Neural crest cell (in vitro differentiated cells): ENCODE data around the gene MEGF6. TPM values are rescaled to one million over a fixed set of nuclear protein-coding genes. Genes with fewer than 3 reads are reported as not detected.
A peak's percentile ranks its signal among the peaks of the same experiment; 100 is the strongest.

Experiments
- DNase-seq: peaks from one replicate; pipeline ENCODE4 v3.0.0; 2021; ENCODE audit warnings: low read depth, mixed read lengths, low spot score
- H3K27ac Mint-ChIP-seq: one replicate; pipeline ENCODE4 v1.8.0; 2021; ENCODE audit warnings: mild to moderate bottlenecking, mixed read lengths; ENCODE audit not compliant: unreplicated experiment
- H3K27me3 Mint-ChIP-seq: 2 replicates; pipeline ENCODE4 v1.8.0; 2021; ENCODE audit warnings: low read depth, mild to moderate bottlenecking, mixed read lengths
- H3K36me3 Mint-ChIP-seq: 2 replicates; pipeline ENCODE4 v1.8.0; 2021; ENCODE audit warnings: low read depth, mild to moderate bottlenecking, mixed read lengths
- H3K4me1 Mint-ChIP-seq: 2 replicates; pipeline ENCODE4 v1.8.0; 2021; ENCODE audit warnings: mixed read lengths
- H3K4me3 Mint-ChIP-seq: one replicate; pipeline ENCODE4 v1.8.0; 2021; ENCODE audit warnings: mild to moderate bottlenecking, mixed read lengths
- H3K9me3 Mint-ChIP-seq: 2 replicates; pipeline ENCODE4 v1.8.0; 2021; ENCODE audit warnings: mixed read lengths
- total RNA-seq: library from RNA; stranded (reverse); gene quantifications from 2 replicates; pipeline ENCODE4 v1.2.1, GENCODE V29; 2021
- TF ChIP-seq, protein P1 (sequence below): fragments of 200-600 bp; sonication (generic); conservative IDR thresholded peaks from 2 replicates; pipeline ENCODE4 v1.5.0; 2021; ENCODE audit warnings: antibody characterized with exemption, mild to moderate bottlenecking

The MEGF6 gene
- total RNA-seq, 1 donor from 2014 or later, result 36.7 TPM

DNA sequence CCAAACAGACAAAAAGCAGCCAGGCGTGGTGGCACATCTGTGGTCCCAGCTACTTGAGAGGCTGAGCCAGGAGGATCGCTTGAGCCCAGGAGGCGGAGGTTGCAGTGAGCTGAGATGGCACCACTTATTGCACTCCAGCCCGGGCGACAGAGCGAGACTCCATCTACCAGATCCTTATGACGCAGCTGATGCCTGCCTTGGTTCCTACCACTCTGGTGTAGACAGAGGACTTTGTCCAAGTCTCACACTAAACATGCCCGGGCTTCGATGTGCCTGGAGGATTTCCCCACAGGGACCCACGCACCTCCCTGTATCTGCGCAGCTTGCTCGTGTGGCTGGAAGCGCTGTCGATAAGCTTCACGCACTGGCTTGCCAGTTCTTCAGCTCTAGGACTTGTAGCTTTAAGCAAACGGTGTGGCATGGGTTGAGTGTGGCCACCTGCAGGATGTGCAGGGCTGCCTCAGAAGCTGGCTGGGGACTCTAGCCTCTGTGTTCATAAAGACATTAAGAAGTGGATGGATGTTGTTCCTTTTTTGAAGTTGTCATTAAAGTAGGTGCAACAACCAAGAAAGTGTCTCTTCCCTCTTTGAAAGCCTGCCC is 18.4 kb upstream of the MEGF6 start:
- Mint-ChIP-seq H3K27ac (peak overlapping the region; percentile 19), H3K27me3 (no peaks in the 10 kb centered on the region), H3K9me3 (no peaks in the 10 kb centered on the region), H3K4me1 (peaks cover 9% of the 10 kb centered on the region), H3K4me3 (peak overlapping the region; percentile 34), H3K36me3 (no peaks in the 10 kb centered on the region)
- TF ChIP-seq, protein P1, sequence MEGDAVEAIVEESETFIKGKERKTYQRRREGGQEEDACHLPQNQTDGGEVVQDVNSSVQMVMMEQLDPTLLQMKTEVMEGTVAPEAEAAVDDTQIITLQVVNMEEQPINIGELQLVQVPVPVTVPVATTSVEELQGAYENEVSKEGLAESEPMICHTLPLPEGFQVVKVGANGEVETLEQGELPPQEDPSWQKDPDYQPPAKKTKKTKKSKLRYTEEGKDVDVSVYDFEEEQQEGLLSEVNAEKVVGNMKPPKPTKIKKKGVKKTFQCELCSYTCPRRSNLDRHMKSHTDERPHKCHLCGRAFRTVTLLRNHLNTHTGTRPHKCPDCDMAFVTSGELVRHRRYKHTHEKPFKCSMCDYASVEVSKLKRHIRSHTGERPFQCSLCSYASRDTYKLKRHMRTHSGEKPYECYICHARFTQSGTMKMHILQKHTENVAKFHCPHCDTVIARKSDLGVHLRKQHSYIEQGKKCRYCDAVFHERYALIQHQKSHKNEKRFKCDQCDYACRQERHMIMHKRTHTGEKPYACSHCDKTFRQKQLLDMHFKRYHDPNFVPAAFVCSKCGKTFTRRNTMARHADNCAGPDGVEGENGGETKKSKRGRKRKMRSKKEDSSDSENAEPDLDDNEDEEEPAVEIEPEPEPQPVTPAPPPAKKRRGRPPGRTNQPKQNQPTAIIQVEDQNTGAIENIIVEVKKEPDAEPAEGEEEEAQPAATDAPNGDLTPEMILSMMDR, result no peak
- no peak for DNase-seq

DNA sequence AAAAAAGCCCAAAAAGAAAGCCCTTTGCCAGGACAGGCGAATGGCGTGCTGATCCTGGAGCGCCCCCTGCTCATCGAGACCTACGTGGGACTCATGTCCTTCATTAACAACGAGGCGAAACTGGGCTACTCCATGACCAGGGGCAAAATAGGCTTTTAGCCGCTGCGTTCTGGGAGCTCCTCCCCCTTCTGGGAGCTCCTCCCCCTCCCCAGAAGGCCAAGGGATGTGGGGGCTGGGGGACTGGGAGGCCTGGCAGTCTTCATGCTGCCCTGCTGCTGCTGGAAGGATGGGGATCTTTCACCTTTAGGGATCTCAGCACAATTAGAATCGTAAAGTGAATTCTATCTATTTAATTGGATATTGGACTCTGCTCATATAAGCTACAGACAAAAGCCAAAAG is 17.1 kb upstream of the MEGF6 start:
- H3K36me3 Mint-ChIP-seq, result no peaks in the 10 kb centered on the region
- no peak for DNase-seq
- H3K4me3 Mint-ChIP-seq, result peak overlapping the region; percentile 54
- H3K27me3 Mint-ChIP-seq, result peaks cover 5% of the 10 kb centered on the region
- H3K27ac Mint-ChIP-seq, result no peak overlapping the region
- peaks cover 21% of the 10 kb centered on the region for H3K4me1 Mint-ChIP-seq
- TF ChIP-seq, protein P1, result no peak
- H3K9me3 Mint-ChIP-seq, result no peaks in the 10 kb centered on the region

DNA sequence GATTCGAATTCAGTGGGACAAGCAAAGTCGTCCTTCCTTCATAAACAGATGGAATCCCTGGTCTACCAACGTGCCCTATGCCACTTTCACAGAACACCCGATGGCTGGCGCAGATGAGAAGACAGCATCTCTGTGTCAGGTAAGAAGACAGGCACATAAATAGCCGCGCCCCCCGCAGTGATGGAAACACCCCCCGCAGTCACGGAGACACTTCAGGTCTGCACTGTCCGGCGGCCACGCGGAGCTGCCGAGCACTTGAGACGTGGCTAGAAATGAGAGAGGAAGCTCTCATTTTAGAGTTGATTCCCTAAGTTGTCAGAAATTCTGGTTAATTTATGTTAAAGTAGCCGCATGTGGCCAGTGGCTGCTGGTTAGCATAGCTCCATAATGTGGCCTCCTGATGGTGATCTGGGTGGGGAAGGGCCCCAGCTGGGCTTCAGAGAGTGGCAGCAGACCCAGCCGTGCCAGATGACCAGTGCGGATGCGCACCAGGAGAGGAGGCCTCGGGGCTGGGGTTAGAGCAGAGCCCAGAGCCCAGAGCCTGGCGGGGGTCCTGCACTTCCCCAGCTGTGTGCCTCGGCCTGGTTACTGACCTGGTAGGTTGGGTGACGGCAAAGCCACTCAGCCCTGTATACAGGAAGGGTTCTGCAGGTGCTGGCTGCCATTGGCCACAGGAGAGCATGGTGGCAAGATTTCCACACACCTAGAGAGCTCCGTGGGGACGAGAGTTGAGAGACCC is 16.4 kb upstream of the MEGF6 start:
- Mint-ChIP-seq H3K27me3 (peaks cover 8% of the 10 kb centered on the region), H3K27ac (no peak overlapping the region), H3K9me3 (no peaks in the 10 kb centered on the region), H3K36me3 (no peaks in the 10 kb centered on the region), H3K4me1 (peaks cover 22% of the 10 kb centered on the region), H3K4me3 (no peak overlapping the region)
- TF ChIP-seq, protein P1, result no peak
- no peak for DNase-seq

DNA sequence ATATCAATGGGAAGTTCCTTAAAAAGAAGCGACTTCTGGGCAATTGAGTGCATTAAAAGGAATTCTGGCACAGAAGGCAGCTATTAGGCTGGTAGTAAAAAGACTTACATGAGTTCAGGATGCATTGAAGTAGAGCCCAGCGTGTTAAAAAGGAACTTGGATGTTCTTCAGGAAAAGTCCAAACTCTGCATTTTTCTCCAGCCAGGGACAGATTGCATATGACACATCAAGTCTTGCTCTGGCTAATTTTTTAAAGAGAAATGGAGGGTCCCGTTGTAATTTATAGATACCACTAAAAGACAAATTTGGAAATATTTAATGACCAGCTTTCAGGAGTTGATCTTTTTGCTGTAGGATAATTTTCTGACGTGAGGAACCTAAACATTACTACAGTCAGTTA is 14.7 kb upstream of the MEGF6 start:
- Mint-ChIP-seq H3K36me3 (no peaks in the 10 kb centered on the region), H3K9me3 (no peaks in the 10 kb centered on the region), H3K4me1 (peaks cover 22% of the 10 kb centered on the region), H3K4me3 (peak overlapping the region; percentile 83), H3K27ac (no peak overlapping the region), H3K27me3 (peaks cover 8% of the 10 kb centered on the region)
- TF ChIP-seq, protein P1, result no peak
- no peak for DNase-seq

DNA sequence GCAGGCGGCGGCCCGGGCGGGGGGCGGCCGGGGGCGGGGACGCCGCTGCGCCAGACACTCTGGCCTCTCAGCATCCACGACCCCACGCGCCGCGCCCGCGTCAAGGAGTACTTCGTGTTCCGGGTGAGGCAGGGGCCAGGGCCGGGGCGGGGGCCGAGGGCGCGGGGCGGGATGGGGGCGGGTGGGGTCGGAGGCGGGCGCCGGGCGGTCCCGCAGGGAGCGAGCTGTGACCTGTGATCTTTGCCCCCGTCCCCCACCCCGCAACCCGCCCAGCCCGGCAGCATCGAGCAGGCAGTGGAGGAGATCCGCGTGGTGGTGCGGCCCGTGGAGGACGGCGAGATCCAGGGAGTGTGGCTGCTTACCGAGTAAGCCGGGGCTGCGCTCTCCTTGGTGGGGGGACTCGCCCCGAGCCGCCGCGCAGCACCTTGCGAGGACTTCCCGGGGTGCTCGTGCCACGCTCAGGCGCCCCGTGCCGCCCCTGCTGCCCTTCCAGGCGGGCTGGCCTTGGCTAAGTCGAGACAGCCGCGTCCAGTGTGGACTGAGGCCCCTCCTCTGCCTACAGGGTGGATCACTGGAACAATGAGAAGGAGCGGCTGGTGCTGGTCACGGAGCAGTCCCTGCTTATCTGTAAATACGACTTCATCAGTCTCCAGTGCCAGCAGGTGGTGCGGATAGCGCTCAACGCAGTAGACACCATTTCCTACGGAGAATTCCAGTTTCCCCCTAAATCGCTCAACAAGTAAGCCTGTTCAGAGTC is 14.0 kb upstream of the MEGF6 start:
- TF ChIP-seq, protein P1, result no peak
- DNase-seq, result no peak
- Mint-ChIP-seq H3K9me3 (no peaks in the 10 kb centered on the region), H3K27ac (no peak overlapping the region), H3K36me3 (no peaks in the 10 kb centered on the region), H3K4me3 (peak overlapping the region; percentile 93), H3K4me1 (peaks cover 22% of the 10 kb centered on the region), H3K27me3 (peaks cover 8% of the 10 kb centered on the region)
